Activated gamma-delta T cell treated with Interleukin-2 at 50 U/mL for 16 hours (primary cell): ENCODE data around the gene CAMTA1.

Source experiments
- DNase-seq: peaks from one replicate; pipeline ENCODE4 v3.0.0-alpha.2; 2020

Gene CAMTA1

GRCh38 chr1:7383671-7384520 is 598.6 kb downstream of the CAMTA1 start:
- no peak for DNase-seq

GRCh38 chr1:7384679-7385078 is 599.4 kb downstream of the CAMTA1 start:
- DNase-seq, result no peak

DNA sequence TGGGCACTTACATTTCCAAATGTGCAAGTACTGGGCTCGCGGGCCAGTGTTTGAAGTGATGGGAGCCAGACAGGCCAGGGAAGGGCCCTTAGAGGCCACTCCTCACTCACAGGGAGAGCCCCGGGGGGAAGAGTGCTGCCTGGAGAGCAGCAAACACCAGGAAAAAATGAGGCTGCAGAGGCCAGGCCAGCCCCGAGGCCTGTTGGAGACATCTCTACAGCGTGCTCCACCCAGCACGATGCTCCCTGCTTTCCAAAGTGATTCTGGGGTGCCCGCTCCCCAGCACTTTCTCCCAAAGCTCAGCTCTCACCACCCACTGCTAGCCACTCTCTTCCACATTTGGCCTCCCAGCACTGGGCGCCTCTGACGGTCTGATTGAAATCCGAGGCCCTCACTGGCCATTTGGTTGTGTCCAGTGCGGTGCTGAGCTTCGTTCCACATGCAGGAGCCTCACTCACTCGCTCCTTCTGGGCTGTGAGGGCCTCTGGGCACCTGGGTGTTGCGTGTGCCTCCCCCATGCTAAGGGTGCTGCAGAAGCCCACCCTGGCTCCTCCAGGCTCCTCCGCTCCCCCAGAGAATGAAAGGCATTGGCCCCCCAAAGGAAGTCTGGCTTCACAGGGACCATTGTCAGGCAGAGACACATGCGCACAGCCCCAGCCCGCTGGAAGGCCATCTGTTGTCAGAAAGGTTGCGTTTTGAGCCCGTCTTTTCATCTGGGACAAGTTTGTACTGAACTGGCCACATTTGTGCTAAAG is 600.4 kb downstream of the CAMTA1 start:
- no peak for DNase-seq

GRCh38 chr1:7386226-7387052 is 601.2 kb downstream of the CAMTA1 start:
- no peak for DNase-seq

DNA sequence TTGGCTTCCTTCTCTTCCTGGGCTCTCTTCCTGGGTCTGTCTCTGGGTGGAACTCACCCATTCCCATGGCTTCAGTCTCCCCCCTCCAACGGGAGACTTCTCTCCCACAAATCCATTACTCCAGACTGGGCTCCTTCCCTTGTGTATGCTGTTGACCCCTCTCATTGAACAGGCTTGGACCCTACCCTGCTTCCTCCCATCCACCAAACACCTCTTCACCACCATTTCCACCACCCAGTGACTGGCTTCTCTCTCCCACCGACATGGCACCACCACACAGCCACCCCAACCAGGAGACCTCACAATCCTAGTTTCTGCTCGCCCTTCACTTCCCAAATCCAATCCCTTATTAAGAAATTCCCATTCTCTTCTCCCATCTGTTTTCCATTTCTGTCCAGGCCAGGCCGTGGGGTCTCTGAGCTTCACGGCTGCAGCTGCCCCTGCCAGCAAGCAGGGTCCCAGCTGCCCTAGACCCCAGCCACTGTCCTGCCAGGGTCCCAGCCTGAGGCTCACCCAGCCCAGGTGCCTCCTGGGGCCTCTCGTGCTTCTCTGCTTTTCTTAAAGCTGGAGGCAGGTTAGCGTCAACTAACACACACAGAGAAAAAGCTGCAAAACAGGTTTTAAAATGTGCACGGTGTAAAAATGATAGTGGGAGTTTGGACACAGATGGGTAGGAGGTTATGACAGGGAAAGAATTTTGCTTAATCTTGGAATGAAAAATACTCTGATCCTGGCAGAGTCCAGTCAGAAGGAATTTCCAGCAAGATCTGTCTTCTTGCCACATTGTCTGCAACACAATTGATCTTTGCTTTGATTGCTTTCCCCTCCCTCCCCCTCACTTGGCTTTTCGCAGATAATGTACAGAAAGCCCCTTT is 602.0 kb downstream of the CAMTA1 start:
- DNase-seq, result no peak

GRCh38 chr1:7388141-7388487 is 602.9 kb downstream of the CAMTA1 start:
- no peak for DNase-seq

DNA sequence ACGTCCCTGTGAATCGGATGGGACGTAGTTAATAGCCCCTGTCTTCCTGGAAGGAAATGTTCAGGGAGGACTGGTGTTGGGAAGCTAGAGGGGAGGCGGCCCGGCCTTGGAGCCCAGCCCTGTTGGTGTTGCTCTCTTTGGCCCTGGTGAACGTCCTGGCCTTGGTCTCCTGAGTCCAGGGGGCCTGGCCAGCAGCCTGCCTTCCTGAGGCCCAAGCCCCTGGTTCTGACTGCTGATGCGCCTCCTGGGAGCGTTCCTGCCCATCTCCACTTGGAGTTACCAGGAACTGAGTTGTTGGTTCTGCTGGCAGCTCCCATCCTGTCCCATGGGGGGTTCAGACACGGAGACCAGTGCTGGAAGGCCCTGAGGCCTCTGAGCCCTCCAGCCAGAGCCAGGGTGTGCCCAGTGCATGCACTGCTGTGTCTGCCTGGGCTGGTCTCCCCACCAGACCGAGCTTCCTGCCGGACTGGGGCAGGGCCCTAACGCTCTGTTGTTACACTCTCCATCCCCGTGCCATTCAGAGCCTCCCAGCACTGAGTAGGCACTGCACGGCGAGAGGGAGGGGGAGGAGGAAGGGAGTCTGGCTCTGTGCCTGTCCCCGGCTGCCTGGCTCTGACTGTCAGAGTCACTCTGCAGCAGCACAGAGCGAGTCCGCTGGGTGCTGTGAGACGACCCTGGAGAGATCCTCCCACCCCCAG is 603.4 kb downstream of the CAMTA1 start:
- DNase-seq, result no peak

DNA sequence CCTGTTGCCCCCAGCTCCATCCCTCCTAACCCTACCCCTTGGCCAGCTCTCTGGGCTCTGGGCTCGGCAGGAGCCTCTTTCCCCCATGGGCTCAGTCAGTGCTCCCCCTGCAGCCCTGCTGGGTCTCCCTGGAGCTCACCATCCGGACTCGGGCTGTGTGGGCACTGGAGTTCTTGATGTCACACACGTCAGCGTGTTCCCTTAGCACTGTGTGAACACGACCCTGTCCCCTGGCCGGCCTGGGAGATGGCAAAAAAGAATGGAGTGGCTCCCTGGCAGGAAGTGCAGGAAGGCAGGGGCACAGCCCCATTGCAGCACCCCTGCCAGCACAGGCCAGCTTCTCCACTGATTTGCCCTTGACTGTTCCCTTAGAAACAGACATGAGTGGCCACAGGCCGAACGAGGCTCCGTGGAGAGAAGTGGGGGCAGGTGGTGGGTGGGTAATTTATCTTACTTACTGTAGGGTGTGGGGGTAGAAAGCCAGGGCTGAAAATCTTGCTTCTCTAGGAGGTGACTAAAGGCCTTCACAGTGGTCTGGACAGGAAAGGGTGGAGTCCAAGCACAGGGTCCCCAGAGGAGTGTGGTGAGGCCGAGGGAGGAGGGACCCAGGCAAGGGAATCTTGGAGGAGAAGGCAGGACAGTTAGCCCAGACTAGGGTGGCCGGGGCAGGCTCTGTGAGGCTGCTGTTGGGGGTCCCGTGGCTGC is 604.1 kb downstream of the CAMTA1 start:
- DNase-seq, result no peak

- no peak for DNase-seq
These were observed 604.8 kb downstream of the CAMTA1 start for GRCh38 chr1:7389906-7390603.

GRCh38 chr1:7390604-7391000 is 605.3 kb downstream of the CAMTA1 start:
- DNase-seq, result no peak

DNA sequence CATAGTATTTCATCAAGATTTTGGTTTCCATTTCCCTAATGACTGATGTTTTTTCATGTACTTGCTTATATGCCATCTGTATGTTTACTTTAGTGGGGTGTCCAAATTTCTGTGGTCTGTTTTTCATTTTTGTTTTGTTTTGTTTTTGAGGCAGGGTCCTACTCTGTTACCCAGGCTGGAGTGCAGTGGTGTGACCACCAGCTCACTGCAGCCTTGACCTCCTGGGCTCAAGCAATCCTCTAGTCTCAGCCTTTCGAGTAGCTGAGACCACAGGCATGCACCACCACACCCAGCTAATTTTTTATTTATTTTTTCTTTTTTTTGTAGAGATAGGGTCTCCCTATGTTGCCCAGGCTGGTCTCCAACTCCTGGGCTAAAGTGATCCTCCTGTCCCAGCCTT is 607.9 kb downstream of the CAMTA1 start:
- DNase-seq, result no peak

DNA sequence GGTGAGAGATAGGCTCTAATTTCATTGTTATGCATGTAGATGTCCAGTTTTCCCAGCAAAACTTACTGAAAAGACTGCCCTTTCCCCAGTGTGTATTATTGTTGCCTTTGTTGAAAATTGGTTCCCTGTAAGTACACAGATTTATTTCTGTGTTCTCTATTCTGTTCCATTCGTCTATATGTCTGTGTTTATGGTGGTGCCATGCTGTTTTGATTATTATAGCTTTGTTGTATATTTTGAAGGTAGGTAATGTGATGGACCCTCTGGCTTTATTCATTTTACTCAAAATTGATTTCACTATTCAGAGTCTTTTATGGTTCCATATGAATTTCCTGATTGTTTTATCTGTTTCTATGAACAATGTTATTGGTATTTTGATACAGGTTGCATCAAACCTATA is 610.0 kb downstream of the CAMTA1 start:
- DNase-seq, result no peak

- no peak for DNase-seq
These were observed 613.7 kb downstream of the CAMTA1 start for GRCh38 chr1:7398982-7399381.

- no peak for DNase-seq
These were observed 614.4 kb downstream of the CAMTA1 start for GRCh38 chr1:7399514-7400125.

DNA sequence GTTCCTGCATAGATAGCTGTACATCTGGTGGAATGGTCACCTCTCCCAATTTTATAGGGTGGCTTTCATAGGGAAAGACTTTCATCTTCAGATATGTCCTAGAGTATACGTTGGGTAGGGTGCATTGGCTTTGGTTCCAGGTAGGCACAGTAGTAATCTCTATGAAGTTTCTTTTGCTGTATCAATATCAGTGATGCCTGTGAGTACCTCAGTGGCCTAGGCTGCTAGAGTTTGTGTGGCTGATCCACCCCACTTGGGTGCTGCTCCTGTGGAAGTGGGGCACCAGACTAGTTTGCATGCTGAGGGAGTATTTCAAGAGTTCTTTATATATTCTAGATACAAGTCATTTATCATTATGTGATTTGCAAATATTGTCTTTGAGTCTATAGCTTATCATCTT is 615.3 kb downstream of the CAMTA1 start:
- DNase-seq, result no peak

GRCh38 chr1:7401814-7402547 is 616.7 kb downstream of the CAMTA1 start:
- no peak for DNase-seq

GRCh38 chr1:7402548-7402850 is 617.2 kb downstream of the CAMTA1 start:
- no peak for DNase-seq

DNA sequence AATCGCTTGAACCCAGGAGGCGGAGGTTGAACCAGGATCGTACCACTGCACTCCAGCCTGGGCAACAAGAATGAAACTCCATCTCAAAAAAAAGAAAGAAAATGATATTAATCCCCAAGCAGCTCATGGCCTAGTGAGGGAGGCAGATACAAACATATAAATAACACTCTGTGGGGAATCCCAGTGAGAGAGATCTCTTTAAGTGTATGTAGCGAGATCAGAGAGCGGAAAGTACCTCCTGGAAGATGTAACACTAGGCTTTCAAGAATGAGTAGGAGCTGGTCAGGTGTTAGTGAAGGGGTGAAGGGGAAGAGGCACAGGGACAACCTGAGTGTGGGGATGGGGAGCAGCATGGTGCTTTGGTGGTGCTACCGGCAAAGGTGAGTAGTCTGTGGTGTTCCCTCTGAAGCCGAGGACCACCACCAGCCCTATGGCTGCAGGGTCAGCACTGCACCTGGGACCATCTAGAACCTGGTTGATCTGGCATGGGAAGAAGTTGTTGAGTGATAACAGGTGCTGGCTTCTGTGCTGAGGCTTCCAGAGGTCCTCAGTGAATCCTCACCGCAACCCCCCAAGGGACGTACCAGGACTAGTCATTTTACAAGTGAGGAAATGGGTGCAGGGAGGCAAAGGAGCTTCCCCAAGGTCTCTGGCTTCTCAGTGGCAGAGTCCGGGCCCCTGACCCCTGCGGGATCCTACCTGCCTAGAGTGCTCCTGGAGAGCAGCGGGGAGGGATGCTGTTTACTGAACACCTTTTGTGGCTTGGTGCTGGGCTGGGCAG is 618.2 kb downstream of the CAMTA1 start:
- no peak for DNase-seq
